NCI-H1417 treated with DMSO at 0.1 percent for 48 hours (cell line): ENCODE data around the gene OR10P1.
"Not testable (repeated sequence)": the region's sequence is repeated elsewhere in the genome, so short reads cannot be mapped to it uniquely, and the experiment has no call there.

Source experiments
- DNase-seq: peaks from one replicate; lab custom pipeline; 2025; lab: John Stamatoyannopoulos, UW

The OR10P1 gene

GRCh38 chr12:55636853-55637252 is at the start of gene OR10P1:
OR10P1 (plus strand) TSS chr12:55636892; CDS start chr12:55636892, 0 bp downstream.
- no peak for DNase-seq

GRCh38 chr12:55590152-55590551 is 46.5 kb upstream of the OR10P1 start:
- DNase-seq = not testable (repeated sequence)

GRCh38 chr12:55607821-55608594 is 28.7 kb upstream of the OR10P1 start:
- DNase-seq = no peak

GRCh38 chr12:55610598-55610997 is 26.1 kb upstream of the OR10P1 start:
- DNase-seq = no peak

- no peak for DNase-seq
These were observed 24.0 kb upstream of the OR10P1 start for GRCh38 chr12:55612646-55613045.

- DNase-seq = no peak
These were observed 21.9 kb upstream of the OR10P1 start for GRCh38 chr12:55614764-55615163.

- peak; percentile 28 for DNase-seq
These were observed 17.1 kb upstream of the OR10P1 start for GRCh38 chr12:55619354-55620138.

GRCh38 chr12:55624056-55624455 is 12.6 kb upstream of the OR10P1 start:
- DNase-seq = no peak

- no peak for DNase-seq
These were observed 10.5 kb upstream of the OR10P1 start for GRCh38 chr12:55626154-55626553.

GRCh38 chr12:55629058-55629841 is 7.4 kb upstream of the OR10P1 start:
- no peak for DNase-seq

GRCh38 chr12:55631056-55631455 is 5.6 kb upstream of the OR10P1 start:
- no peak for DNase-seq

GRCh38 chr12:55631733-55632132 is 5.0 kb upstream of the OR10P1 start:
- no peak for DNase-seq

- no peak for DNase-seq
These were observed 3.5 kb upstream of the OR10P1 start for GRCh38 chr12:55633151-55633550.

- DNase-seq = no peak
These were observed 506 bp upstream of the OR10P1 start for GRCh38 chr12:55636116-55636655.

- no peak for DNase-seq
These were observed 775 bp downstream of the OR10P1 start for GRCh38 chr12:55637467-55637866.

- DNase-seq = no peak
These were observed 4.9 kb downstream of the OR10P1 start for GRCh38 chr12:55641595-55641994.

GRCh38 chr12:55642267-55642666 is 5.6 kb downstream of the OR10P1 start:
- DNase-seq = no peak

- DNase-seq = no peak
These were observed 6.0 kb downstream of the OR10P1 start for GRCh38 chr12:55642669-55643068.

- no peak for DNase-seq
These were observed 7.9 kb downstream of the OR10P1 start for GRCh38 chr12:55644591-55644990.

- DNase-seq = no peak
These were observed 10.3 kb downstream of the OR10P1 start for GRCh38 chr12:55647027-55647426.

GRCh38 chr12:55650620-55651298 is 14.1 kb downstream of the OR10P1 start:
- not testable (repeated sequence) for DNase-seq

- DNase-seq = no peak
These were observed 14.6 kb downstream of the OR10P1 start for GRCh38 chr12:55651299-55651683.
